Stimulated activated CD8-positive, alpha-beta memory T cell treated with anti-CD3 and anti-CD28 coated beads, Interleukin-7, amount 100 ng/mL, for 1 hour (primary cell): ENCODE measurements around the gene OLIG2.

Source experiments
- DNase-seq, 2 donors: peaks; one replicate each; pipeline ENCODE4 v3.0.0-alpha.2; 2020; ENCODE audit warnings: low read depth in 2 of 2

Gene OLIG2

DNA sequence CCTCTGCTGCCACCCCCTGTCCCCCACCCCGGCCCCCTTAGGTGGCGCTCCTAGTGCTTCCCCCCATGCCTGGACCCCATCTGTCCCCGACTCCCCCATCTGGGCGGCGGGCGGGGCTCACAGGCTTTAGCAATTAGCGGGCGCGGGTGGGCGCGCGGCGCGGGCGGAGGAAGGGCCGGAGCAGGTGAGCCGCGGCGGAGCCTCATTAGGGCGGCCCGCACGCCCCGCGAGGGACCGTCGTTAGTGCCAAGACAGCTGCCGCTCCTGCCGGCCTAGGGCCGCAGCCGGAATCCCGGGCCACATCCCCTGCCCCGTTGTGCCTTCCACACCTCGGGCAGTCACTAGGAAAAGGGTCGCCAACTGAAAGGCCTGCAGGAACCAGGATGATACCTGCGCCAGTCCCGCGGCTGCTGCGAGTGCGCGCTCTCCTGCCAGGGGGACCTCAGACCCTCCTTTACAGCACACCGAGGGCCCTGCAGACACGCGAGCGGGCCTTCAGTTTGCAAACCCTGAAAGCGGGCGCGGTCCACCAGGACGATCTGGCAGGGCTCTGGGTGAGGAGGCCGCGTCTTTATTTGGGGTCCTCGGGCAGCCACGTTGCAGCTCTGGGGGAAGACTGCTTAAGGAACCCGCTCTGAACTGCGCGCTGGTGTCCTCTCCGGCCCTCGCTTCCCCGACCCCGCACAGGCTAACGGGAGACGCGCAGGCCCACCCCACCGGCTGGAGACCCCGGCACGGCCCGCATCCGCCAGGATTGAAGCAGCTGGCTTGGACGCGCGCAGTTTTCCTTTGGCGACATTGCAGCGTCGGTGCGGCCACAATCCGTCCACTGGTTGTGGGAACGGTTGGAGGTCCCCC, 7.6 kb downstream of the OLIG2 start:
- DNase-seq: no peak

DNA sequence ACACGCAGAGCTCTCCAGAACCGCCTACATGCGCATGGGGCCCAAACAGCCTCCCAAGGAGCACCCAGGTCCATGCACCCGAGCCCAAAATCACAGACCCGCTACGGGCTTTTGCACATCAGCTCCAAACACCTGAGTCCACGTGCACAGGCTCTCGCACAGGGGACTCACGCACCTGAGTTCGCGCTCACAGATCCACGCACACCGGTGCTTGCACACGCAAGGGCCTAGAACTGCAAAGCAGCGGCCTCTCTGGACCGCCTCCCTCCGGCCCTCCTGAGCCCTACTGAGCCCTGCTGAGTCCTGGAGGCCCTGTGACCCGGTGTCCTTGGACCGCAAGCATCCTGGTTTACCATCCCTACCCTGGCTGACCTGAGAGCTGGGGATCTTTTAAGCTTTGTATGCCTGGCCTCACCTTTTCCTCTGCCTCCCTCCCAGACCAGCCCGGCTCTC, 8.3 kb downstream of the OLIG2 start:
- no peak for DNase-seq

DNA sequence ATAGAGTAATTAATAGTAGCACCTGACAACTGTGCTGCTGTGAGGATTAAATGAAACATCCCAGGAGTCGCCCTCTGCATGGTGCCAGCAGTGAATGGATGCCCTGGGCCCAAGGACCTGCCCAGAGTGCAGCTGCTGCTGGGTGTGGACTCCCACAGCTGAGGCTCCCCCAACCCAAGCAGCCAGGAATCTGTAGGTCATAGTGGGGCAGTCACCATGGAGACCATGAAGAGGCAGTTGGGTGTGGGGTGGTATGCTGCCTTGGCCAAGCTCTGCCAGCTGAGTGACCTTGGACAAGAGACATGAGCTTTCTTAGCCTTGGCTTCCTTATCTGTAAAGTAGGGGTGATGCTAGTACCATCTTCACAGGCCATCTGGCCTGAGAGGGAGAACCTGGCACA, 9.4 kb downstream of the OLIG2 start:
- no peak for DNase-seq

DNA sequence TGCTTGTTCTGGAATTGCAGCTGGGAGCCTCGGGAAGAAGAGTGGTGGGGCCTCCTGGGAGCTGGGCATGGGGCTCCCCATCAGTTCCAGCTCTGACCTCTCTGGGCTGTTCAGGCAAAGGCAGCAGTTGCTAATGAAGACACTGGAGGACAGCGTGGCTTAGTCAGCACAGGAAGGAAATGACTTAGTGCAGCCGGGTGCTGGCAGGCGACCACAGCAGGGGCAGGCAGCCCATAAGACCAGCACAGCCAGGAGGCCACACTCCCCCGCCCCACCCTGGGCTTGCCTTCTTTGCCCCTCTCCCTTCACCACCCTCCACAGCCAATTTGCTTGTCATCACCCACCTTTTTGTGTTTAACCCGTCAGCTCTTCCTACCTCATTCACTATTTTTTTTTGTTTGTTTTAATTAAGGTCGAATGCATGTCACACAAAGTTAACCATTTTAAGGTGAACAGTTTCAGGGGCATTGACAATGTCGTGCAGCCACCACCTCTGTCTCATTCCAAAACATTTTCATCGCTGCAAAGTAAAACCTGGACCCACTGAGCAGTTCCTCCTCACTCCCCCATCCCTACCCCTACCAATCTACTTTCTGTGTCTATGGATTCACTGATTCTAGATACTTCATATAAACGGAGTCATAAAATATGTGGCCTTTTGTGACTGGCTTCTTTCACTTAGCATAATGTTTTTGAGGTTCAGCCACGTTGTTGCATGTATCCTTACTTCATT, 10.9 kb downstream of the OLIG2 start:
- peak in 1 of 2 donors; percentile 10 for DNase-seq

DNA sequence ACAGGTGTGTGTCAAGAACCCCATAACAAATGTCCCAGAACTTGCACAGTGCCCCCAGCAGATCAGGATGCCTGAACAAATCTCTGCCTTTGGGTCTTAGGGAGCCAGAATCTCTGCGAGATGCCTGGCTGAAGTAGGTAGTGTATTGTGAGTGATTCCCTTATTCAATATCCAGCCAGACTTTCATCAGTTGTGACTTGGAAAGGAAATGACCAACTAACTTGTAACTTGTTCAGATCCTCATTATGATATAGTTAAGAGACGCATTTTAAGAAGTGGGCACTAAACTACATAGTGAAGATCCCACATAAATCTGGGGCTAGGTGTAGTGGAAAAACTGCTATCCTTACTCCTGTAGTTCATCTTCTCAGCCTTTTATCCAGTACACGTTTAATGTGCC, 11.8 kb downstream of the OLIG2 start:
- no peak for DNase-seq

DNA sequence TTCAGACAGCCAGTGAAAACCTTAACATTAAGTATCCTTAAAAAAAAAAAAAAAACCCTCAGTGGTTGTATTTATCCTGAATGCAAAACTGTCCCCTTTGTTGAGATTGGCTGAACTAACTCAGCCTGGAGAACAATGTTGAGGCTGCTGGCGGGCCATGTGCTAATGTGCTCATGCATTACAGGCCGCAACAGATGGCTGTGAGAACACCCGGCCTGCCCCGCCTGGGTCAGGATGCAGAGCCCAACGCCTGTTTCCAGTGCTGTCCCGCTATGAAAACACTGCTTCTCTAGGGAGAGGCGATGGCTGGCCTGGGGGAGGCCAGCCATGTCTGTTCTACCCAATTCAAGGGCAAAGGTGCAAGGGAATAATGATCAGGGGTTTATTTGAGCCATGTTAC, 13.8 kb downstream of the OLIG2 start:
- DNase-seq: no peak

DNA sequence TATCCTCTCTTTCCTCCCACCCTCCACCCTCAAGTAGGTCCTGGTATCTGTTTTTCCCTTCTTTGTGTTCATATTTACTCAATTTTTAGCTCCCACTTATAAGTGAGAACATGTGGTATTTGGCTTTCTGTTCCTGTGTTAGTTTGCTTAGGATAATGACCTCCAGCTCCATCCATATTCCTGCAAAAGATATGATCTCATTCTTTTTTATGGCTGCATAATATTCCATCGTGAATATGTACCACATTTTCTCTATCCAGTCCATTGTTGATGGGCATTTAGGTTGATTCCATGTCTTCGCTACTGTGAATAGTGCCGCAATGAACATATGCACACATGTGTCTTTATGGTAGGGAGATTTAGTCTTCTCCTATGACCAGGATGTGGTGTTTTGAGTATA, 14.5 kb downstream of the OLIG2 start:
- DNase-seq: no peak

DNA sequence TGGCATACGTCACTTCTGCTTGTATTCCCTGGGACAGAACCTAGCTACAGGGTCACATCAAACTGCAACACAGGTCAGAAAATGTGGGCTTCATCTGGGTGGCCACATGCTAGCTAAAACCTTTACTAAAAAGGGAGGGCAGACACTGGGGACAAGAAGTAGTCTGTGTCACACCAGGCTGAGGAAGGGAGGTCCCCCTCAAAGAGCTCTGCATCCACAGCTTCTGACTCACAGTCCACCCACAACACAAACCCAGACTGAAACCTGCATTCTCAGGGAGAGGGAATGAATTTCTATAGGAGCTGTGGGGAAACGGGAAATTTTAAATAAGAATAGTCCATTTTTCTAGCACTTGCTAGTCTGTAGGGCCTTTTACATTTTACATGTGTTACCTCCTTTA, 16.2 kb downstream of the OLIG2 start:
- DNase-seq: no peak

DNA sequence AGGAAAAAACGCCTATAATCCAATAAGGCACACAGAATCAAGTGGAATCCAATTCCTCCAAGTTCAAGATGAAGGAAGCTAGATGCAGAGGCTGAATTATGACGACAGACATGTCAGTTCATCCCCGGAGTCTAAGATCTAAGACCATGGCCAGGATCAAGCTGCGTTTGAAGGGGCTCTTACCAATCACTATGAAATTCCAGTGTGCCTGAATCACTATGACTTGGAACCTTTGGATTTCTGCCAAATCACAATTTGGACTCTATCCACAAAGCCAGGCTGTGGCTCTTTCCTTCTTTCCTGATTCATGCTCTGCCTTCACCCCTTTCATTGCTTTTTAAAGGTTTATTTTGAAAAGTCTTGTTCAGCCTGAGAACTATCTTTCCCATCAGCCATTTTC, 17.1 kb downstream of the OLIG2 start:
- DNase-seq: no peak

DNA sequence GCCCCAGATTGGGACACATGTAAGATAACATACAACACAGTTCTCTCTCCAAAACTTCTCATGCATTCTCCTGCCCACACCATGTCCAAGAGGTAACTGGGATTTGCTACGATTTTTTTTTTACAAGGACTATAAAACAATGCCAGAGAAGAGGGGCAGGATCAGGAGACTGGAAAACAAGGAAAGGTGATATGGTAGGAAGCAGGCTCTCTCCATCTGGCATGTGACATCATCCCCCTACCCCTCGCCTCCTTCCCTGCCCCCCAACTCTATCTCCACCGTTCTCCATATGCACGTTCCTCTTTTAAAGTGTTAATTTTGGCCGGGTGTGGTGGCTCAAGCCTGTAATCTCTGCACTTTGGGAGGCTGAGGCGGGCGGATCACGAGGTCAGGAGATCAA, 20.7 kb downstream of the OLIG2 start:
- DNase-seq: no peak

DNA sequence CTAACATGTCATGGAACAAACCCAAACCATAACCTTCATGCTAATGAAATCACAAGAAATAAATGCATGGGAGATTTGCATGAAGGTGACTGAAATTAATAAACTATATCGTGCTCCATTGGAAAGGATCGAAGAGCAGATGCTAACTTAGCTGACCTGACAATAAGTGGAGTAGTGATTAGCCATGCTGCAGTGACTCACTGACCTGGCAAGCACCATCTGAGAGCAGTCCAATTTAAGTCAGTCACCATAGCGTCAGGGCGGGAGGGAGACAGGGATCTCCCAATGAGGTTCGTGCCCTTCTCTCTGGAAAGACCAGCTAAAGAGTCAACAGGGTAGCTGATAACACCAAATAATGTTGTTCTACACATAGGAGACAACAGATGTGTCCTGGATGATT, 21.5 kb downstream of the OLIG2 start:
- DNase-seq: no peak

DNA sequence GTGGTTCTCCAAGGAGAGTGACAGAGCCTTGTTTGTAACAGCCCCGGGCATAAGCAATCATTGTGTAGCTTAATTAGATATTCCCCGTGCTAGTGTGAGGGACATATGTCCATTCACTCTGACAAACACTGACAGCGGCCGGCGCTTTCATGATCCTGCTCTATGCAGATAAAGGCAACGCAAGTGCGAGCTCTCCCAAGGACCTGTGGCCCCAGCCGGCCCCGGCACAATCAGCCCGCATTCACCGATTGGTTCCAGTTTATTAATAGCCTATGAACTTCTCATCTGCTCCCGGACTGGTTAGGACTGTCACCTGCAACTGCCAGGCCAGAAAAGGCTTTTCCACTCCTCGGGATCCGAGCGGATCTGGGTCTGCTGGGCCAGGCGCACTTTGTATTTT, 26.2 kb downstream of the OLIG2 start:
- no peak for DNase-seq

DNA sequence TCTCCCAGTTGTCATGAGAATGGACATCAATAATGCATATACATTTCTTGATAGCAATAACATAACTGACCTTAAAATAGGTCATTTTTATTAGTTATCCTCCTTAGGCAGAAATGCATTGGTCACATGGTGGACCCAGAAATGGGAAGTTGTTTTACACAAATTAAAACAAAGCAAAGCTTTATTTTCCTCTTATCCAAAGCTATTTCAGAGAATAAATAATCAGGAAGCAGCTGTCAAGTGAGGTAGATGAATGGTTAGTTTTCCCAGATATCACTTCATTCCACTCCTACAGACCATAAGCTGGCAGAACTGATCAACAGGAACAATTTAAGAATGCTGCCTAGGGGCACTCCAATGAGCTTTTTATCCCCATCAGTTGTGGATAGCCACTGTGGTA, 28.2 kb downstream of the OLIG2 start:
- DNase-seq: no peak

DNA sequence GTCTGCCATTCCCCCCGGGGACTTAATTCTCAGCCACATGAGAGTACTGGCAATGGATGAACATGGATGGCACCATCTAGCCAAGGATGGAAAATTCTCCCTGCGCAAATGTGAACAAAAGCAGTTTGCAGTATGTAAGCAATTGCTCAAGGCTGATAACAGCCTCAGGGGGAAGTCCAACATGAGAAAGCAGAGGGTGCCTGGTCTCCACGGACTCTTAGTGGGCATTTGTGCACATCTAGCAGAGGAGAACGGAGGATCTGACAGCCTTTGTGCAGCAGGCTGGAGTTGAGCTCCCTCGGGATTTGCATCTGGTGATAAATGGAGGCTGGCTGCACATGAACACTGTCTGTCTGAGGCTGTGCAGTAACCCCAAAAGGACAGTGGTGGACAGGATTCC, 30.3 kb downstream of the OLIG2 start:
- no peak for DNase-seq

DNA sequence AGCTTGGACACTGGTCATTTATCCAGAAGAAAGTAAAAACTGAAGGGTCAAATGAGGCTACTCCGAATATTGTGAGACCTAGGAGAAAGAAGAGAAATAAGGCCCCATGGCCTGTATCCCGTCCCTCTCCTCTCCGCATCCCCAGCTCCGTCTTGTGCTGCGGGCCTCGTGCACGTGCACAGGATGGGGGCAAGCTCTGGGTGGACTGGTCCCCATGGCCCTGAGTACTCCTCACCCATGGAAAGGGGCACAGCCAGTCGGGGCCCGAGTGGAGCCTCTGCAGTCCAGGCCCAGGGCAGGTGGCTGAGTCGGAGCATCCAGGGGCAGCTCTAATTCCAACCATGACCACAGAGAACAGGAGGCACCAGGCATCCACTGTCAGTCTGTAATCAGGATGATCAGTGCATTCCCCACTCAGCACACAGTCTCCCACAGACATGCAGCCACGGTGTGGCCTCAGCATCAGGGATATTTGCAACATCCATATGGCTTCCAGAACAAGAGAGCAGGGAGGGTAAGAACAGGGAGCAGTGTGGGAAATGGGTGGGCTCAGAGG, 31.7 kb downstream of the OLIG2 start:
- no peak for DNase-seq

DNA sequence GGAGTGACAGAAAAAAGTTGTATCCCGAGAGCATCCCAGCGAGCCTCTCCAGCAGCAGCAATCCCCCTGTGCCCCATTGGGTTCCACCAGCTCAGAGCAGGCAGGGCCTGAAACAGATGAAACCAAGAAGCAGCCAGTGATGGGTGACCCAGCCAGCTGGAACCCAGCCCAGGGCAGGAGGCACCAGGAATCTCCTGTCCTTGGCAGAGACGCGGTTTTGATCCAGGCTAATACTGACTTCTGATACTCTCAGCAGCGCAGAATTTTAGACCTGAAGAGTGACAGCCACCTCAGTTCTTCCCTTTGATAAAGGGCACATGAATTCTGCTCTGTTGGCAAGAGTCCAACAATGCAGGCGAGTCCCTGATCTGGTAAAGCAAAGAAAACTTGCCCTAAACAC, 32.8 kb downstream of the OLIG2 start:
- DNase-seq: no peak

DNA sequence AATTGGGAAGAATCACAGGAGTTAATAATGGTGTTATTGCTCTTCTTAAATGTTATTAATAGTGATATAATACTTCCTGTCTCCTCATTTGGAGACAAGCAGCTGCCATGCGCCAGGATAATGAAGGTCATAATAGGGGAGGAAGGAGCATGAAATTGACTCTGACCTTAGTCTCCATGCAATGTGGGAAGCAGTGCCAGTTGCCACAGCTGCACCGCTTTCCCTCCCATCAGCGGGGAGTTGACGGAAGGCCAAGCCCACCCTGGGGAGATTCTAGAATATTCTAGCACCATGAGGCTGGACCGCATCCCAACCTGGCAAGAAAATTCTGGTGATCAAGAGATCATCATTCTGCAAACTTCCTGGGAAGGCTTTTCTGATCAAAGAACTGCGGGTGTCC, 33.2 kb downstream of the OLIG2 start:
- DNase-seq: no peak

DNA sequence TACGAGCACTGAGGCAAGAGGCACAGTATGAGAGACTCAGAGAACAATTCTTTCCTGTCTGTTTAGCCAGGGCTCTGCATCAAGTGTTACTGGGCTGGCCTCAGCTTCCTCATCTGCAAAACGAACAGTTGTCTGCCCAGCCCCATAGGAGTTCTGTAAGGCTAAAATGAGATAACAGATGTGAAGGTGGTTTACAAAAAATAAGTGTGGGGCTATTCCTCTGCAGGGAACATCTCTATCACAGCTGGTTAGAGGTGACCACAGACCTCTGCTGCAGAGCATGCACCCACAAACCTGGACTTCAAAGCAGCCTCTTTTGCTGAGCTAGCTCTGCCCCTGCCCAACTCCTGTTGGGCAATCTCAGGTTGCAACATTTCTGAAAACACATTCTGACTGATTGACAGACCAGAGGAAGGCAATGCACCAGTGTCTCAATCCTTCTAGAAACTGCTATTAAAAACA, 33.7 kb downstream of the OLIG2 start:
- no peak for DNase-seq

DNA sequence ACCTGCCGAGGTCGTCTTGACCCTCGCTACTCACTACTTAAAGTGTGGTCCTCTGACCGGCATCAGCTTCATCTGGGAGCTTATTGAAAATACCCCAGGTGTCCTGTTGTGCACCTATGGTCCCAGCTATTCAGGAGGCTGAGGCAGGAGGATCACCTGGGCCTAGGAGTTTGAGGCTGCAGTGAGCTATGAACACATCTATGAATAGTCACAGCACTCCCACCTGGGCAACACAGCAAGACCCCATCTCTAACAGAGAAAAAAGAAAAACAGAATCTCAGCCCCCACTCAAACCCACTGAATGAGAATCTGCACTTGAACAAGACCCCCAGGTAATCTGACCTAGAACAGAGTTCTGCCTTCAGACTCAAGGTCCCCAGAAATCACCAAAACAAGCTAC, 35.5 kb downstream of the OLIG2 start:
- no peak for DNase-seq

DNA sequence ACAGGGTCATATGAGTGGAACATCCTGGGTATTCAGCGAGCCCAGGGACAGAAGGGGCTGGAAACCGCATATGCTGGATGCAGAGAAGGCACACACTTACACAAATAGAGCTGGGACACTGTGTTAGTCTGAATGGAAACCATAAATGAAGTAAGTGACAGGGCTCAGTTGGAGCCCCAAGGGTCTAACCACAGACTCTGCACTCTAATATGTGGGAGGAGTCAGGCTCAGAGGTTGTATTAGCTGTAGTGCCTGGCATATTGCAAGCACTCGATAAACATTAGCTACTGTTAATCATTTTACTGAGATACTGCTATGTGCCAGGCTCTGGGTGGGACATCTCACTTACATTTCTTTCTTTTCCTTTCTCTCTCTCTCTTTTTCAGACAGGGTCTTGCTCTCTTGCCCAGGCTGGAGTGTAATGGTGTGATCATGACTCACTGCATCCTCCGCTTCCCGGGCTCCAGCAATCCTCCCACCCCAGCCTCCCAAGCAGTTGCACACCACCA, 37.7 kb downstream of the OLIG2 start:
- DNase-seq: no peak

DNA sequence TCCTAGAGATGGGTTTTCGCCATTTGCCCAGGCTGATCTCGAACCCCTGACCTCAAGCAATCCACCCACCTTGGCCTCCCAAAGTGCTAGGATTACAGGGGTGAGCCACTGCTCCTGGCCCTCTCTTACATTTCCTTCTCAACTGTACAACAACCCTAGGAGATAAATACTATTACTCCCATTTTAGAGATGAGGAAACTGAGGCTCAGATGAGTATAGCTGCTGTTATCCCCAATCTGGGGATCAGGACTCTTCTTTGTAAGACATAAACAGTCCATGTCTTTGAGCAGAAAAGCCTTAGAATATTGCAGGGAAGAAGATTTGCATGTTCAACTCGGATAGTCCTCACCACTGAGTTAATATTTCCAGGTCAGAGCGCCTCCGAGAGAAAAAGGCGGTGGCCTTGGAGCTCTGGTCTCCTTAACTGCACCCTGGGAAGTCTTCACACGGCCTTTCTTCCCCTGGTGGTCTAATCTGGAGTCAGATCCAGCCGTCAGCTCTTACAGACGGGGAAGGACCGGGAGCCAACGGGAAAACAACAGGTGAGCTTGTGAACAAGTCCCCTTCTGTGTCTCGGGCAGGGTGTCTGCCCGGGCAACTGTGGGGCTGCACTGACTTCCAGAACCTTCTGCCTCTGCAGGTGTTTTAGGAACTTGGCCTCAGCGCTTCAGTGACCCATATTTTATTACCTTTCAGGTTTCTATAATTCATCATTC, 38.3 kb downstream of the OLIG2 start:
- DNase-seq: no peak
